ENCODE results near the gene FHOD3.

FHOD3 gene

GRCh38 chr18:36613810-36614209, 316.3 kb downstream of the FHOD3 start:
- no peak for DNase-seq (ENCODE audit: low read depth in 2 of 2, low spot score in 1 of 2)

- no peak for DNase-seq (ENCODE audit: low read depth in 2 of 2, low spot score in 1 of 2)
Observed at GRCh38 chr18:36620788-36621187, 323.3 kb downstream of the FHOD3 start.

GRCh38 chr18:36622610-36623009, 325.1 kb downstream of the FHOD3 start:
- no peak for DNase-seq (ENCODE audit: low read depth in 2 of 2, low spot score in 1 of 2)

GRCh38 chr18:36623091-36623490, 325.6 kb downstream of the FHOD3 start:
- no peak for DNase-seq (ENCODE audit: low read depth in 2 of 2, low spot score in 1 of 2)

GRCh38 chr18:36623681-36624190, 326.2 kb downstream of the FHOD3 start:
- DNase-seq (ENCODE audit: low read depth in 2 of 2, low spot score in 1 of 2): no peak

- DNase-seq (ENCODE audit: low read depth in 2 of 2, low spot score in 1 of 2): no peak
Observed at GRCh38 chr18:36624451-36625167, 327.1 kb downstream of the FHOD3 start.

- no peak for DNase-seq (ENCODE audit: low read depth in 2 of 2, low spot score in 1 of 2)
Observed at GRCh38 chr18:36625386-36625785, 327.9 kb downstream of the FHOD3 start.

GRCh38 chr18:36627637-36628036, 330.1 kb downstream of the FHOD3 start:
- no peak for DNase-seq (ENCODE audit: low read depth in 2 of 2, low spot score in 1 of 2)

GRCh38 chr18:36628435-36629137, 331.1 kb downstream of the FHOD3 start:
- DNase-seq (ENCODE audit: low read depth in 2 of 2, low spot score in 1 of 2): no peak

GRCh38 chr18:36629138-36629530, 331.6 kb downstream of the FHOD3 start:
- DNase-seq (ENCODE audit: low read depth in 2 of 2, low spot score in 1 of 2): no peak

- no peak for DNase-seq (ENCODE audit: low read depth in 2 of 2, low spot score in 1 of 2)
Observed at GRCh38 chr18:36629836-36630235, 332.3 kb downstream of the FHOD3 start.

GRCh38 chr18:36630917-36631316, 333.4 kb downstream of the FHOD3 start:
- DNase-seq (ENCODE audit: low read depth in 2 of 2, low spot score in 1 of 2): no peak

GRCh38 chr18:36633961-36634412, 336.5 kb downstream of the FHOD3 start:
- DNase-seq (ENCODE audit: low read depth in 2 of 2, low spot score in 1 of 2): no peak

- no peak for DNase-seq (ENCODE audit: low read depth in 2 of 2, low spot score in 1 of 2)
Observed at GRCh38 chr18:36634573-36635216, 337.2 kb downstream of the FHOD3 start.

GRCh38 chr18:36635414-36636096, 338.0 kb downstream of the FHOD3 start:
- DNase-seq (ENCODE audit: low read depth in 2 of 2, low spot score in 1 of 2): no peak

GRCh38 chr18:36636237-36636817, 338.8 kb downstream of the FHOD3 start:
- no peak for DNase-seq (ENCODE audit: low read depth in 2 of 2, low spot score in 1 of 2)

GRCh38 chr18:36638224-36638623, 340.7 kb downstream of the FHOD3 start:
- no peak for DNase-seq (ENCODE audit: low read depth in 2 of 2, low spot score in 1 of 2)

GRCh38 chr18:36640021-36640952, 342.8 kb downstream of the FHOD3 start:
- DNase-seq (ENCODE audit: low read depth in 2 of 2, low spot score in 1 of 2): no peak

GRCh38 chr18:36643061-36643460, 345.5 kb downstream of the FHOD3 start:
- DNase-seq (ENCODE audit: low read depth in 2 of 2, low spot score in 1 of 2): no peak

GRCh38 chr18:36648803-36649202, 351.3 kb downstream of the FHOD3 start:
- no peak for DNase-seq (ENCODE audit: low read depth in 2 of 2, low spot score in 1 of 2)

Data from stimulated activated CD8-positive, alpha-beta memory T cell treated with anti-CD3 and anti-CD28 coated beads, Interleukin-4, amount 100 ng/mL, for 1 hour (primary cell).